A549 treated with AZD2906 at 1 μM for 4 hours (cell line): ENCODE data around the gene CRIP3. TPM values are rescaled to one million over a fixed set of nuclear protein-coding genes. Genes with fewer than 3 reads are reported as not detected.

Source experiments
- total RNA-seq: library from RNA; stranded (reverse); fragments of 200-300 nt; extraction: Qiagen RNA extraction; gene quantifications from 5 replicates; pipeline ENCODE4 v1.2.3, GENCODE V29; 2022

Gene CRIP3
- 0.27 to 0.62 TPM (median 0.37 TPM) in 5 replicates for total RNA-seq

DNA sequence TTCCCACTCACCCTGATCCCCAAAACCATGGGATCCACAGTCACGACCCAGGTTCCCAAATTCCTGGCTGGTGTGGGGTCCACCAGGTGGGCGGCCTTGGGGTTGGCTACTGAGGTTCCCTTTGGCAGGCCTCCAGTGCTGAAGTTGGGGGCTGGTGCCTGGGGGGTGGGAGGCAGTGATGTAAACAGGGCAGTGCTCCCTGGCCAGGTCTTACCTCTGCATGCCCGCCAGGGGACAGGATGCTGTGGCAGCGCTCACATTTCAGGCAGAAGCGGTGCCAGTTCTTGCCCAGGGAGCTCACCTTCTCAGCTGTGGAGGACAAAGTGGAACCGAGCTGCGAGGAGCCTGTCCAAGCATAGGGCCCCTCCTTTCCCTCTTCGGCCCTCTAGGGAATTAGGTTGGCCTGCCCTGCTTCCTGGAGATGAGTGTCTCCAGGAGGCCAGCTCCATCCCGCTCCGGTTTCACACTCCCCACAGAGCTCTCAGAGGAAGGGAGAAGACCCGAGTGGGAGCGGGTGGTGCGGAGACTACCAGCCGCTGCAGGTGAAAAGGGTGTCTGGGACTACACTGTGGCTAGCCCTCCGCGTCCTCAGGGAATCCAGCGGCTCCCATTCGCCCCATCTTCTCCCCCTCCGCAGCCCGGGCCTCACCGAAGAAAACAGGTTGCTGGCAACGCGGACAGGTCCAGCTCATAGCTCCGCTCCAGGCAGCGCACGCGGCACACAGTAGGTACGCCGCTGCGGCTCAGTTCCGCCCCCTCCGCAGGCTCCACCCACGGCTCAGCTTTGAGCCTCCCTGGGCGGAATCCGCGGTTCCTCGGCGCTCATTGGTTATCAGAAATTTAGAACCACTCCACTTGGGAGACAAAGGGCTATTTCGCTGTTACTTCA is at the start of gene CRIP3:
Gene CRIP3, minus strand, starts transcription at position 726 of the 889 bp plus-strand sequence. Its CDS starts 34 bp downstream, at position 692.

GRCh38 chr6:43297644-43298564 is 10.7 kb downstream of the CRIP3 start, which contains the start of gene SLC22A7:
Gene SLC22A7, plus strand, starts transcription at chr6:43298260. Its CDS starts 99 bp downstream, at chr6:43298359.

Other genes starting within 250 kb of the CRIP3 start
- gene MRPL2, start 249.4 kb downstream of the CRIP3 start, total RNA-seq, result 56.1 to 62.9 TPM (median 57.9 TPM) in 5 replicates
- 6.7 to 8.1 TPM (median 7.3 TPM) in 5 replicates for gene KLC4, start 249.2 kb downstream of the CRIP3 start, total RNA-seq
- 3.7 to 5.2 TPM (median 4.8 TPM) in 5 replicates for gene PTK7, start 232.5 kb downstream of the CRIP3 start, total RNA-seq
- 12.5 to 17.2 TPM (median 16.3 TPM) in 5 replicates for gene SRF, start 137.6 kb downstream of the CRIP3 start, total RNA-seq
- 5.8 to 9.8 TPM (median 8.5 TPM) in 5 replicates for gene CUL9, start 126.6 kb downstream of the CRIP3 start, total RNA-seq
- gene DNPH1, start 79.3 kb downstream of the CRIP3 start, total RNA-seq, result 77.7 to 112 TPM (median 101 TPM) in 5 replicates
- 0.03 to 0.06 TPM (median 0.03 TPM) in 5 replicates for gene TTBK1, start 65.3 kb downstream of the CRIP3 start, total RNA-seq
- gene SLC22A7, start 10.6 kb downstream of the CRIP3 start, total RNA-seq, result not detected in 5 replicates
- 3.9 to 5.4 TPM (median 4.7 TPM) in 5 replicates for gene ZNF318, start 60.8 kb upstream of the CRIP3 start, total RNA-seq
- 6.0 to 11.5 TPM (median 9.5 TPM) in 5 replicates for gene ABCC10, start 118.7 kb upstream of the CRIP3 start, total RNA-seq
- gene DLK2, start 146.7 kb upstream of the CRIP3 start, total RNA-seq, result 5.6 to 9.0 TPM (median 8.9 TPM) in 5 replicates
- gene TJAP1, start 168.7 kb upstream of the CRIP3 start, total RNA-seq, result 15.3 to 19.5 TPM (median 17.9 TPM) in 5 replicates
- 0.48 to 1.2 TPM (median 1.1 TPM) in 5 replicates for gene LRRC73, start 201.5 kb upstream of the CRIP3 start, total RNA-seq
- 67.8 to 70.6 TPM (median 69.1 TPM) in 5 replicates for gene YIPF3, start 208.1 kb upstream of the CRIP3 start, total RNA-seq
- gene POLR1C, start 208.3 kb upstream of the CRIP3 start, total RNA-seq, result 43.3 to 56.9 TPM (median 44.6 TPM) in 5 replicates